ENCODE measurements around the gene EGLN1.

EGLN1 gene

DNA sequence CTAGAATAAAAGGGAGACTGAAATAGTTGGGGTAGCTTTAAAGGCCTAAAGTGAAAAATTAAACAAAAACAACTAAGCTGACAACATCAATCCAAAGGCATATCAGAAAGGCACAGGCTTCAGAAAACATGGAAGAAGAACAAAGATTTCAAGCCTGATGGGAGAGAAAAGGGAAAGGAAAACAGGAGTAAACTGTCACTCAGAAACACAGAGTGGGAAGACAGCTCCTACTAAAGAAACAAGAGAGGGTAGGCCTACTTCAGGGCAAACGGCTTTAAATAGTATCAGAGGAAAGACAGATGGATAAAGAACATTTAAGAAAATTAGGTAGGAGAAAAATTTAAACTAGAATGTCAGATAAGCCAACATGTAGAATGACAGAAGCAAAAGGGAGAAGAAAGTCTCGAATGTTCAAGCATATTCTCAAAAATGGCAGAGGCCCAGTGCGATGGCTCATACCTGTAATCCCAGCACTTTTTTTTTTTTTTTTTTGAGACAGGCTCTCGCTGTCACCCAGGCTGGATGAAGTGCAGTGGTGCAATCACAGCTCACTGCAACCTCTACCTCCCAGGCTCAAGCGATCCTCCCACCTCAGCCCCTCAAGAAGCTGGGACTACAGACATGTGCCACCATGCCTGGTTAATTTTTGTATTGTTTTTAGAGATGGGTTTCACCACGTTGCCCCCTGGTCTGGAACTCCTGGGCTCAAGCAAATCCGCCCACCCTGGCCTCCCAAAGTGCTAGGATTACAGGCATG, 7.6 kb downstream of the EGLN1 start (continued):
- TF ChIP-seq ZNF112 (tag by site-specific recombination; IDR thresholded peaks at IDR 0.05) (no peak), ZNF610 (tag by site-specific recombination; IDR thresholded peaks at IDR 0.05; ENCODE audit: borderline replicate concordance) (no peak), ZNF138 (tag by site-specific recombination; IDR thresholded peaks at IDR 0.05; ENCODE audit: borderline replicate concordance) (no peak), ZNF792 (tag by site-specific recombination; IDR thresholded peaks at IDR 0.05) (no peak), GLIS1 (tag by site-specific recombination; IDR thresholded peaks at IDR 0.05) (peak; percentile 98), KLF9 (tag by site-specific recombination; IDR thresholded peaks at IDR 0.05; ENCODE audit: low read depth) (no peak), ZBTB7A (tag by site-specific recombination; IDR thresholded peaks at IDR 0.05; ENCODE audit: low read depth) (no peak), ZNF768 (tag by site-specific recombination; IDR thresholded peaks at IDR 0.05) (no peak), MYNN (tag by site-specific recombination; IDR thresholded peaks at IDR 0.05; ENCODE audit: borderline replicate concordance) (no peak), ZBTB17 (tag by site-specific recombination; IDR thresholded peaks at IDR 0.05) (peak; percentile 39; the same call in 1 of the 2 replicates), ZNF837 (tag by site-specific recombination; IDR thresholded peaks at IDR 0.05) (no peak), ZNF169 (tag by site-specific recombination; IDR thresholded peaks at IDR 0.05) (no peak), ZNF266 (tag by site-specific recombination; IDR thresholded peaks at IDR 0.05; ENCODE audit: low read depth) (no peak), ZNF560 (tag by site-specific recombination; IDR thresholded peaks at IDR 0.05; ENCODE audit: borderline replicate concordance) (no peak), ZNF292 (tag by site-specific recombination; IDR thresholded peaks at IDR 0.05; ENCODE audit: borderline replicate concordance, low read depth) (no peak), GLIS2 (tag by site-specific recombination; IDR thresholded peaks at IDR 0.05) (peak; percentile 62), SCRT1 (tag by site-specific recombination; IDR thresholded peaks at IDR 0.05; ENCODE audit: borderline replicate concordance) (no peak), ZNF785 (tag by site-specific recombination; IDR thresholded peaks at IDR 0.05) (no peak), ZNF155 (tag by site-specific recombination; IDR thresholded peaks at IDR 0.05) (no peak), REPIN1 (tag by site-specific recombination; IDR thresholded peaks at IDR 0.05; ENCODE audit: low read depth) (no peak), ZNF324 (tag by site-specific recombination; IDR thresholded peaks at IDR 0.05) (no peak), ZNF791 (tag by site-specific recombination; IDR thresholded peaks at IDR 0.05) (no peak), EGR2 (tag by site-specific recombination; IDR thresholded peaks at IDR 0.05; ENCODE audit: low read depth) (0 out of 2 replicates have a peak, but pooled peaks have one; percentile 40), HOXA7 (CRISPR knock-in tag; IDR thresholded peaks at IDR 0.05; ENCODE audit: borderline replicate concordance) (no peak), ZSCAN30 (tag by site-specific recombination; IDR thresholded peaks at IDR 0.05) (no peak), ZSCAN23 (tag by site-specific recombination; IDR thresholded peaks at IDR 0.05) (no peak), BCL11A (tag by site-specific recombination; IDR thresholded peaks at IDR 0.05; ENCODE audit: low read depth) (no peak), SETDB1 (IDR thresholded peaks at IDR 0.05; ENCODE audit: insufficient read length, low read length) (no peak)
- TF ChIP-seq, protein P1, sequence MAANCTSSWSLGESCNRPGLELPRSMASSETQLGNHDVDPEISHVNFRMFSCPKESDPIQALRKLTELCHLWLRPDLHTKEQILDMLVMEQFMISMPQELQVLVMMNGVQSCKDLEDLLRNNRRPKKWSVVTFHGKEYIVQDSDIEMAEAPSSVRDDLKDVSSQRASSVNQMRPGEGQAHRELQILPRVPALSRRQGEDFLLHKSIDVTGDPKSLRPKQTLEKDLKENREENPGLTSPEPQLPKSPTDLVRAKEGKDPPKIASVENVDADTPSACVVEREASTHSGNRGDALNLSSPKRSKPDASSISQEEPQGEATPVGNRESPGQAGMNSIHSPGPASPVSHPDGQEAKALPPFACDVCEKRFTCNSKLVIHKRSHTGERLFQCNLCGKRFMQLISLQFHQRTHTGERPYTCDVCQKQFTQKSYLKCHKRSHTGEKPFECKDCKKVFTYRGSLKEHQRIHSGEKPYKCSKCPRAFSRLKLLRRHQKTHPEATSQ (tag by site-specific recombination; IDR thresholded peaks at IDR 0.05), result no peak
- TF ChIP-seq, protein P2, sequence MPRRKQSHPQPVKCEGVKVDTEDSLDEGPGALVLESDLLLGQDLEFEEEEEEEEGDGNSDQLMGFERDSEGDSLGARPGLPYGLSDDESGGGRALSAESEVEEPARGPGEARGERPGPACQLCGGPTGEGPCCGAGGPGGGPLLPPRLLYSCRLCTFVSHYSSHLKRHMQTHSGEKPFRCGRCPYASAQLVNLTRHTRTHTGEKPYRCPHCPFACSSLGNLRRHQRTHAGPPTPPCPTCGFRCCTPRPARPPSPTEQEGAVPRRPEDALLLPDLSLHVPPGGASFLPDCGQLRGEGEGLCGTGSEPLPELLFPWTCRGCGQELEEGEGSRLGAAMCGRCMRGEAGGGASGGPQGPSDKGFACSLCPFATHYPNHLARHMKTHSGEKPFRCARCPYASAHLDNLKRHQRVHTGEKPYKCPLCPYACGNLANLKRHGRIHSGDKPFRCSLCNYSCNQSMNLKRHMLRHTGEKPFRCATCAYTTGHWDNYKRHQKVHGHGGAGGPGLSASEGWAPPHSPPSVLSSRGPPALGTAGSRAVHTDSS (tag by site-specific recombination; IDR thresholded peaks at IDR 0.05), result no peak
- TF ChIP-seq, protein P3, sequence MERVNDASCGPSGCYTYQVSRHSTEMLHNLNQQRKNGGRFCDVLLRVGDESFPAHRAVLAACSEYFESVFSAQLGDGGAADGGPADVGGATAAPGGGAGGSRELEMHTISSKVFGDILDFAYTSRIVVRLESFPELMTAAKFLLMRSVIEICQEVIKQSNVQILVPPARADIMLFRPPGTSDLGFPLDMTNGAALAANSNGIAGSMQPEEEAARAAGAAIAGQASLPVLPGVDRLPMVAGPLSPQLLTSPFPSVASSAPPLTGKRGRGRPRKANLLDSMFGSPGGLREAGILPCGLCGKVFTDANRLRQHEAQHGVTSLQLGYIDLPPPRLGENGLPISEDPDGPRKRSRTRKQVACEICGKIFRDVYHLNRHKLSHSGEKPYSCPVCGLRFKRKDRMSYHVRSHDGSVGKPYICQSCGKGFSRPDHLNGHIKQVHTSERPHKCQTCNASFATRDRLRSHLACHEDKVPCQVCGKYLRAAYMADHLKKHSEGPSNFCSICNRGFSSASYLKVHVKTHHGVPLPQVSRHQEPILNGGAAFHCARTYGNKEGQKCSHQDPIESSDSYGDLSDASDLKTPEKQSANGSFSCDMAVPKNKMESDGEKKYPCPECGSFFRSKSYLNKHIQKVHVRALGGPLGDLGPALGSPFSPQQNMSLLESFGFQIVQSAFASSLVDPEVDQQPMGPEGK (tag by site-specific recombination; IDR thresholded peaks at IDR 0.05), result 0 out of 2 replicates have a peak, but pooled peaks have one; percentile 24
- TF ChIP-seq, protein P4, sequence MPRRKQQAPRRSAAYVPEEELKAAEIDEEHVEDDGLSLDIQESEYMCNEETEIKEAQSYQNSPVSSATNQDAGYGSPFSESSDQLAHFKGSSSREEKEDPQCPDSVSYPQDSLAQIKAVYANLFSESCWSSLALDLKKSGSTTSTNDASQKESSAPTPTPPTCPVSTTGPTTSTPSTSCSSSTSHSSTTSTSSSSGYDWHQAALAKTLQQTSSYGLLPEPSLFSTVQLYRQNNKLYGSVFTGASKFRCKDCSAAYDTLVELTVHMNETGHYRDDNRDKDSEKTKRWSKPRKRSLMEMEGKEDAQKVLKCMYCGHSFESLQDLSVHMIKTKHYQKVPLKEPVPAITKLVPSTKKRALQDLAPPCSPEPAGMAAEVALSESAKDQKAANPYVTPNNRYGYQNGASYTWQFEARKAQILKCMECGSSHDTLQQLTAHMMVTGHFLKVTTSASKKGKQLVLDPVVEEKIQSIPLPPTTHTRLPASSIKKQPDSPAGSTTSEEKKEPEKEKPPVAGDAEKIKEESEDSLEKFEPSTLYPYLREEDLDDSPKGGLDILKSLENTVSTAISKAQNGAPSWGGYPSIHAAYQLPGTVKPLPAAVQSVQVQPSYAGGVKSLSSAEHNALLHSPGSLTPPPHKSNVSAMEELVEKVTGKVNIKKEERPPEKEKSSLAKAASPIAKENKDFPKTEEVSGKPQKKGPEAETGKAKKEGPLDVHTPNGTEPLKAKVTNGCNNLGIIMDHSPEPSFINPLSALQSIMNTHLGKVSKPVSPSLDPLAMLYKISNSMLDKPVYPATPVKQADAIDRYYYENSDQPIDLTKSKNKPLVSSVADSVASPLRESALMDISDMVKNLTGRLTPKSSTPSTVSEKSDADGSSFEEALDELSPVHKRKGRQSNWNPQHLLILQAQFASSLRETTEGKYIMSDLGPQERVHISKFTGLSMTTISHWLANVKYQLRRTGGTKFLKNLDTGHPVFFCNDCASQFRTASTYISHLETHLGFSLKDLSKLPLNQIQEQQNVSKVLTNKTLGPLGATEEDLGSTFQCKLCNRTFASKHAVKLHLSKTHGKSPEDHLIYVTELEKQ (tag by site-specific recombination; IDR thresholded peaks at IDR 0.05; ENCODE audit: borderline replicate concordance), result 0 out of 2 replicates have a peak, but pooled peaks have one; percentile 9
